Measurements from ENCODE around the gene KIF25.
A peak's percentile ranks its signal among the peaks of the same experiment; 100 is the strongest.

The KIF25 gene

DNA sequence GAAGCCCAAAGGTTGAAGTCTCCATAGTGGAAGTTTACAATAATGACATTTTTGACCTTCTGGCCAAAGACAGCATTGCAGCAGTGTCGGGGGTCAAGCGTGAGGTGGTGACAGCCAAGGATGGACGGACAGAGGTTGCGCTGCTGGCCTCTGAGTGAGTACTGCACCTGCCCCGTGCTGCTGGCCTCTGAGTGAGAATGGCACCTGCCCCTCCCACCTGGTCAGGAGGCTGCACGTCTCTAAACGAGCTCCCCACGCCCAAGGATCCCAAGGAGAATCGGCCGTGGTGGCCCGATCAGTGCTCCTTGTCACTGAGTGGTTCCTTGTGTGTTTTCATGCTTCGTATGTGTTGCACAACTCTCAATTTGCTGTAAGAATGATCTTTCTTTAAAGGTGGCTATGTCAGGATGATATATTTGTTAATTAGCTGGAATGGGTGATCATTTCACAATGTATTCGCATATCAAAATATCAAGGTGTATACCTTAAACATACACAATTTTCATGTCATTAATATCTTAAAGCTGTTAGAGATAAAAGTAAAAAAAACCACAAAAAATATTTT lies 41.2 kb downstream of the KIF25 start:
- TF ChIP-seq TEAD4 (IDR thresholded peaks at IDR 0.05) (no peak), TCF12 (IDR thresholded peaks at IDR 0.05; ENCODE audit: low read depth) (no peak), NFIC (IDR thresholded peaks at IDR 0.05) (no peak), CREB1 (IDR thresholded peaks at IDR 0.05; ENCODE audit: low read depth) (no peak), YY1 (IDR thresholded peaks at IDR 0.05; ENCODE audit: low read depth) (no peak)
- TF ChIP-seq, protein P1, sequence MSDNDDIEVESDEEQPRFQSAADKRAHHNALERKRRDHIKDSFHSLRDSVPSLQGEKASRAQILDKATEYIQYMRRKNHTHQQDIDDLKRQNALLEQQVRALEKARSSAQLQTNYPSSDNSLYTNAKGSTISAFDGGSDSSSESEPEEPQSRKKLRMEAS (IDR thresholded peaks at IDR 0.05): no peak
- TF ChIP-seq, protein P2, sequence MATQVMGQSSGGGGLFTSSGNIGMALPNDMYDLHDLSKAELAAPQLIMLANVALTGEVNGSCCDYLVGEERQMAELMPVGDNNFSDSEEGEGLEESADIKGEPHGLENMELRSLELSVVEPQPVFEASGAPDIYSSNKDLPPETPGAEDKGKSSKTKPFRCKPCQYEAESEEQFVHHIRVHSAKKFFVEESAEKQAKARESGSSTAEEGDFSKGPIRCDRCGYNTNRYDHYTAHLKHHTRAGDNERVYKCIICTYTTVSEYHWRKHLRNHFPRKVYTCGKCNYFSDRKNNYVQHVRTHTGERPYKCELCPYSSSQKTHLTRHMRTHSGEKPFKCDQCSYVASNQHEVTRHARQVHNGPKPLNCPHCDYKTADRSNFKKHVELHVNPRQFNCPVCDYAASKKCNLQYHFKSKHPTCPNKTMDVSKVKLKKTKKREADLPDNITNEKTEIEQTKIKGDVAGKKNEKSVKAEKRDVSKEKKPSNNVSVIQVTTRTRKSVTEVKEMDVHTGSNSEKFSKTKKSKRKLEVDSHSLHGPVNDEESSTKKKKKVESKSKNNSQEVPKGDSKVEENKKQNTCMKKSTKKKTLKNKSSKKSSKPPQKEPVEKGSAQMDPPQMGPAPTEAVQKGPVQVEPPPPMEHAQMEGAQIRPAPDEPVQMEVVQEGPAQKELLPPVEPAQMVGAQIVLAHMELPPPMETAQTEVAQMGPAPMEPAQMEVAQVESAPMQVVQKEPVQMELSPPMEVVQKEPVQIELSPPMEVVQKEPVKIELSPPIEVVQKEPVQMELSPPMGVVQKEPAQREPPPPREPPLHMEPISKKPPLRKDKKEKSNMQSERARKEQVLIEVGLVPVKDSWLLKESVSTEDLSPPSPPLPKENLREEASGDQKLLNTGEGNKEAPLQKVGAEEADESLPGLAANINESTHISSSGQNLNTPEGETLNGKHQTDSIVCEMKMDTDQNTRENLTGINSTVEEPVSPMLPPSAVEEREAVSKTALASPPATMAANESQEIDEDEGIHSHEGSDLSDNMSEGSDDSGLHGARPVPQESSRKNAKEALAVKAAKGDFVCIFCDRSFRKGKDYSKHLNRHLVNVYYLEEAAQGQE (IDR thresholded peaks at IDR 0.05; ENCODE audit: low read depth): no peak

DNA sequence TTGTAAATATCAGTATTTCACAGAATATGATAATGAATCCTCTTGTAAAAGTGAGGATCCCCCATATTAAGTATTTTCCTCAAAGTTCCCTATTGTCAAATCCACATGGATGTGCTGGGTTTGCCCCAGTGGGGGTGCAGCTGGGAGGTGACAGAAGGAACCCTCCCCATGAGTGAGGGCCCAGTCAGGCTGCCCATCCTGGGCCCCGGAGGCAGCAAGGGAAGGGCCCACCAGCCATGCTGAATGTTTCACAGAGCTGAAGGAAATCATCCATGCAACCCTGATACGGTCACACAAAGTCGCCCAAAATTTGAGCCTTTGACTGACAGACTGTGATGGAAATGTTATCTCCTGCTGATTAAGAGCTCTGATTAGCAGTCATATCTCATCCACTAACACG lies 41.8 kb downstream of the KIF25 start:
- TF ChIP-seq TEAD4 (IDR thresholded peaks at IDR 0.05) (no peak), CEBPB (IDR thresholded peaks at IDR 0.05) (no peak), EP300 (IDR thresholded peaks at IDR 0.05; ENCODE audit: borderline replicate concordance) (no peak), EGR1 (IDR thresholded peaks at IDR 0.05) (no peak)

DNA sequence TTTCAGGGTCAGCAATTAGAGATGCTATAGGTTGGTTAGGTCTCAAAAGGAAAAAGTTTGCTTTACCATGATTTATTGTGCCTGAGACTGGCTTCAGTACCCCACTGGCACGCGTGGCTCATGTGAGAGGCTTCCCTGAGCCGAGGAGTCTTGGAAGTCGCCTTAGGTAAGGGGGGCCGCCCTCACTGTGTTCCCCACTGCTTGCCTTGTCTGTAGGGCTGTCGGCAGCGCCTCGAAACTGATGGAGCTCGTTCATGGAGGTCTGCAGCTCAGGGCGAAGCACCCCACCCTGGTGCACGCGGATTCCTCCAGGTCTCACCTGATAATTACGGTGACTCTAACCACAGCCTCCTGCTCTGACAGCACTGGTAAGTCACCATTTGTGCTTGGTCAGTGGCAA lies 42.4 kb downstream of the KIF25 start:
- TF ChIP-seq, protein P3, sequence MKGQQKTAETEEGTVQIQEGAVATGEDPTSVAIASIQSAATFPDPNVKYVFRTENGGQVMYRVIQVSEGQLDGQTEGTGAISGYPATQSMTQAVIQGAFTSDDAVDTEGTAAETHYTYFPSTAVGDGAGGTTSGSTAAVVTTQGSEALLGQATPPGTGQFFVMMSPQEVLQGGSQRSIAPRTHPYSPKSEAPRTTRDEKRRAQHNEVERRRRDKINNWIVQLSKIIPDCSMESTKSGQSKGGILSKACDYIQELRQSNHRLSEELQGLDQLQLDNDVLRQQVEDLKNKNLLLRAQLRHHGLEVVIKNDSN (IDR thresholded peaks at IDR 0.05): 0 out of 2 replicates have a peak, but pooled peaks have one; percentile 19
- TF ChIP-seq YY1 (IDR thresholded peaks at IDR 0.05; ENCODE audit: low read depth): no peak

DNA sequence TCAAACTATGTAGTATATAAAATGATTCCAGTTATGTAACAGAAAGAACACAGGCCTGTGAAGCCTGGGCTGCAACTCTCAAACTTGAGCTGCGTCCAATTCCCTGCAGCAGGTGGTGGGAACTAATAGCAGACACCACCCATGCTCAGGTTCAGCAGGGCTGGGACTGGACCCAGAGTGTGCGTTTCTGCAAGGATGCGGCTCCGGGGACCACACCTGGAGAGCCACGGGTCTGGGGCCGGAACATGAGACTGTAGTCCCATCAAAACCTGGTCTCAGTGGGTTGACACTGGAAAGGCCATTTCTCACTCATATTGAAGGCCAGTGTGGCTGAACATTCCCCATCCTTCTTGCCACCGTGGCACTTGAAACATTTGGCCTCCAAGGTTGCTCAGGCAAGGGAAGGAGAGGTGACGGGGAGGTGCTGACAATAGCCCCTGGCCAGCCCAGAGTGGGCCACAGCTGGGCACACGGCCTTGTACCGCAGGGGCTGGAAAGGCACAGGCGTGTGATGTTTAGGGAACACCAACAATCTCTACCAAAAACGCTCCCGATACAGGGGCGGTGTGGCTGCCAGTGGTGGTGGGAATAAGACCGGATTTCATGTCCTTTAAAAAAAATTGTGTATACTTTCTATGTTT lies 43.5 kb downstream of the KIF25 start:
- no peak for TF ChIP-seq RAD21 (IDR thresholded peaks at IDR 0.05; ENCODE audit: low read depth)
- no peak for TF ChIP-seq TEAD4 (IDR thresholded peaks at IDR 0.05)
- no peak for TF ChIP-seq CEBPB (IDR thresholded peaks at IDR 0.05)
- TF ChIP-seq, protein P2 (IDR thresholded peaks at IDR 0.05; ENCODE audit: low read depth): no peak
- TF ChIP-seq EP300 (IDR thresholded peaks at IDR 0.05; ENCODE audit: borderline replicate concordance): no peak
- no peak for TF ChIP-seq CREB1 (IDR thresholded peaks at IDR 0.05; ENCODE audit: low read depth)
- TF ChIP-seq TCF12 (IDR thresholded peaks at IDR 0.05; ENCODE audit: low read depth): no peak
- TF ChIP-seq FOXM1 (IDR thresholded peaks at IDR 0.05; ENCODE audit: borderline replicate concordance, low read depth): no peak

DNA sequence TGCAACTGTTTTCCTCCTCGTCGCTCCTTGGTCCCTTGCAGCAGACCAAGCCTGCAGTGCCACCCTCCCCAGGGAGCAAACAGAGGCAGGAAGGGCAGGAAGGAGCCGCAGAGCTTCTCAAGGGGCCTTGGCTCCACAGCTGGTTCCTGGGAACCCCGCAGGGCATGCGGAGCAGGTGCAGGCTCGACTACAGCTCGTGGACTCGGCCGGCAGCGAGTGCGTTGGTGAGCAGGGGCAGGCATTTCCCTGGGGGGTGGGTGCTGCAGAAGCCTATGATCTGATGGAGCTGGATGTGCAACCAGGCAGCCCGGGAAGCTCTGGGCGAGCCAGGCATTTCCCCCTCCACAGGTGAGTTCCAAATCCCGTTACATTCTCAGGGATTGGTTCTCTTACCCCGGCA lies 44.5 kb downstream of the KIF25 start:
- TF ChIP-seq, protein P1 (IDR thresholded peaks at IDR 0.05): no peak
- no peak for TF ChIP-seq TEAD4 (IDR thresholded peaks at IDR 0.05)
- TF ChIP-seq FOXM1 (IDR thresholded peaks at IDR 0.05; ENCODE audit: borderline replicate concordance, low read depth): no peak
- TF ChIP-seq, protein P3 (IDR thresholded peaks at IDR 0.05): no peak
- TF ChIP-seq ZBTB7A (IDR thresholded peaks at IDR 0.05; ENCODE audit: low read depth): no peak
- TF ChIP-seq EP300 (IDR thresholded peaks at IDR 0.05; ENCODE audit: borderline replicate concordance): no peak
- TF ChIP-seq TCF12 (IDR thresholded peaks at IDR 0.05; ENCODE audit: low read depth): no peak
- no peak for TF ChIP-seq TAF1 (IDR thresholded peaks at IDR 0.05; ENCODE audit: low read depth)
- no peak for TF ChIP-seq NFIC (IDR thresholded peaks at IDR 0.05)
- TF ChIP-seq YY1 (IDR thresholded peaks at IDR 0.05; ENCODE audit: low read depth): no peak
- TF ChIP-seq EGR1 (IDR thresholded peaks at IDR 0.05): no peak

DNA sequence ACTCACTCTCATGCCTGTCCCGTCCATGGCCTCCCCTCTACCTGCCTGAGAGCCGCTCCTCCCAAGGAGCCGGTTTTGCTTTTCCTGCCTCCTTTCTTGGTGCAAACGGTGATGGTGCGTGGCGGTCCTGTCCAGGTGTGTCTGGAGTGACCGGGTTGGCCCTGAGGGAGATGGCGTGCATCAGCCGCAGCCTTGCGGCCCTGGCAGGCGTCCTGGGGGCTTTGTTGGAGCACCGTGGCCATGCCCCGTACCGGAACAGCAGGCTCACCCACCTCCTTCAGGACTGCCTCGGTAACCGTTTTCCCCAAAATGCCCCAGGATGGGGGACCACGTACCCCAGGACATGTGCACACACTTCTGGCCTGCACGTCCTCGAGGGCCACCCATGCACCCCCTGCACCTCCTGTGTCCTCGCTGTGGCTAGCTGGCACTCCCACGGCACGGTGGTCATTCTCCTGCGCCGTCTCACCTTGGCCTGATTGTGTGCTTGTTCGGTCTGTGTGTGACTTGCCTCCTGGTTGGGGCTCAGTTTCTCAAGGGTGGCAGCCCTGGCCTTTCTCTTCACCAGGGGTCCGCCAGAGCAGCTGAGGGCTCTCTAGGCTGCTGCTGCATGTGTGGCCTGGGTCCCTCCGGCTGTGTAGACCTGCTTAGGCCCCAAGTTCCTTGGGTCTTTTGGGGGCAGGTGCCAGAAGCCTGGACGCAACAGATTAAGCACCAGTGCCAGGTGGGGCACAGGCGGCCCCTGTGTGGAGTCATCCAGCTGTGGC lies 45.1 kb downstream of the KIF25 start:
- no peak for TF ChIP-seq YY1 (IDR thresholded peaks at IDR 0.05; ENCODE audit: low read depth)
- TF ChIP-seq CEBPB (IDR thresholded peaks at IDR 0.05): no peak
- TF ChIP-seq TCF12 (IDR thresholded peaks at IDR 0.05; ENCODE audit: low read depth): no peak
- no peak for TF ChIP-seq TEAD4 (IDR thresholded peaks at IDR 0.05)
- TF ChIP-seq RAD21 (IDR thresholded peaks at IDR 0.05; ENCODE audit: low read depth): no peak
- TF ChIP-seq, protein P1 (IDR thresholded peaks at IDR 0.05): no peak
- no peak for TF ChIP-seq FOXM1 (IDR thresholded peaks at IDR 0.05; ENCODE audit: borderline replicate concordance, low read depth)
- TF ChIP-seq EGR1 (IDR thresholded peaks at IDR 0.05): no peak
- TF ChIP-seq TAF1 (IDR thresholded peaks at IDR 0.05; ENCODE audit: low read depth): no peak
- no peak for TF ChIP-seq ZBTB7A (IDR thresholded peaks at IDR 0.05; ENCODE audit: low read depth)
- TF ChIP-seq EP300 (IDR thresholded peaks at IDR 0.05; ENCODE audit: borderline replicate concordance): no peak
- TF ChIP-seq, protein P3 (IDR thresholded peaks at IDR 0.05): no peak
- TF ChIP-seq, protein P2 (IDR thresholded peaks at IDR 0.05; ENCODE audit: low read depth): no peak
- TF ChIP-seq NFIC (IDR thresholded peaks at IDR 0.05): no peak
- TF ChIP-seq CREB1 (IDR thresholded peaks at IDR 0.05; ENCODE audit: low read depth): no peak

Data from Ishikawa (cell line).